Tibial nerve (tissue), 4 donors: ENCODE data around the gene TYSND1. TPM values are rescaled to one million over a fixed set of nuclear protein-coding genes. Genes with fewer than 3 reads are reported as not detected.

ENCODE experiments used
- DNase-seq, 2 donors: peaks; one replicate each; pipeline ENCODE4 v3.0.0-alpha.2; 2019; ENCODE audit warnings: low spot score in 2 of 2
- H3K27ac ChIP-seq, 4 donors: fragments of 200-600 bp; sonication (generic) in 3 of 4; one replicate each; pipeline ENCODE4 v1.5.1; 2017 to 2019; ENCODE audit warnings: mild to moderate bottlenecking in 1 of 4
- H3K27me3 ChIP-seq, 2 donors: fragments of 200-600 bp; sonication (generic) in 1 of 2; one replicate each; pipeline versions ENCODE4 v1.5.1 to v1.6.0; 2017 to 2019
- H3K36me3 ChIP-seq, 3 donors: fragments of 200-600 bp; sonication (generic); one replicate each; pipeline ENCODE4 v1.5.1; 2018 to 2019
- H3K4me1 ChIP-seq, 4 donors: fragments of 200-600 bp; sonication (generic) in 3 of 4; one replicate each; pipeline ENCODE4 v1.5.1; 2017 to 2019
- H3K4me3 ChIP-seq, 4 donors: fragments of 200-600 bp; sonication (generic) in 3 of 4; one replicate each; pipeline ENCODE4 v1.5.1; 2017 to 2019; ENCODE audit warnings: mild to moderate bottlenecking in 1 of 4, moderate library complexity in 1 of 4
- H3K9me3 ChIP-seq, 4 donors: fragments of 200-600 bp; sonication (generic) in 3 of 4; one replicate each; pipeline ENCODE4 v1.5.1; 2017 to 2019
- CTCF ChIP-seq, 5 experiments: fragments of 200-600 bp in 3 of 5; fragments of 450-650 bp in 2 of 5; sonication (generic) in 3 of 5; IDR thresholded peaks; one replicate each; pipeline ENCODE4 v1.5.1; 2016 to 2019; ENCODE audit warnings: antibody characterized with exemption in 5 of 5, mild to moderate bottlenecking in 3 of 5, moderate library complexity in 2 of 5
- EP300 ChIP-seq, 2 donors: sonication (generic); formaldehyde crosslinking; IDR thresholded peaks; one replicate each; pipeline ENCODE4 v1.6.1; 2017; ENCODE audit warnings: antibody characterized with exemption in 2 of 2, mild to moderate bottlenecking in 1 of 2
- POLR2A ChIP-seq, 2 donors: fragments of 450-650 bp; IDR thresholded peaks; one replicate each; pipeline ENCODE4 v1.6.1; 2017; ENCODE audit warnings: antibody characterized with exemption in 2 of 2, mild to moderate bottlenecking in 2 of 2, moderate library complexity in 2 of 2
- WGBS, 2 donors: methylation state at CpG; one replicate each; pipeline ENCODE4 v1.1.5; 2018; 5-methylcytosine and 5-hydroxymethylcytosine counted together
- total RNA-seq, 4 donors: library from RNA; depleted of rRNA; stranded (reverse); fragments of >200 nt; gene quantifications; one replicate each; pipeline ENCODE4 v1.1.0, GENCODE V29; 2016

Gene TYSND1
- total RNA-seq, 4 donors from 2014 or later = 15.3 to 26.1 (median 19.1) TPM

GRCh38 chr10:70122742-70123141, 23.8 kb downstream of the TYSND1 start:
- no peaks in the 10 kb centered on the region for H3K9me3 ChIP-seq
- no peak for TF ChIP-seq POLR2A (IDR thresholded peaks at IDR 0.05)
- no peak for TF ChIP-seq EP300 (IDR thresholded peaks at IDR 0.05)
- TF ChIP-seq CTCF (IDR thresholded peaks at IDR 0.05) = no peak
- H3K4me1 ChIP-seq = no peaks in the 10 kb centered on the region
- no peaks in the 10 kb centered on the region for H3K27me3 ChIP-seq
- H3K36me3 ChIP-seq = peaks cover 0 to 47% (median 0%) of the 10 kb centered on the region in 3 donors
- no peak for DNase-seq
- no peak overlapping the region for H3K27ac ChIP-seq
- no peak overlapping the region for H3K4me3 ChIP-seq
- WGBS, 2 donors = 92 to 95% methylated on average over 5 of the region's 5 CpGs

GRCh38 chr10:70121281-70121949, 25.1 kb downstream of the TYSND1 start:
- TF ChIP-seq POLR2A (IDR thresholded peaks at IDR 0.05) (no peak), EP300 (IDR thresholded peaks at IDR 0.05) (no peak), CTCF (IDR thresholded peaks at IDR 0.05) (no peak)

GRCh38 chr10:70120417-70120816, 26.1 kb downstream of the TYSND1 start:
- Histone ChIP-seq H3K27ac (no peak overlapping the region), H3K36me3 (peaks cover 0 to 58% (median 0%) of the 10 kb centered on the region in 3 donors)

More at GRCh38 chr10:70121281-70121949, 25.1 kb downstream of the TYSND1 start:
- H3K9me3 ChIP-seq = no peaks in the 10 kb centered on the region
- no peak for DNase-seq
- WGBS, 2 donors = 90 to 94% methylated on average over 11 of the region's 11 CpGs
- H3K4me3 ChIP-seq = no peak overlapping the region
- H3K4me1 ChIP-seq = no peaks in the 10 kb centered on the region
- H3K27ac ChIP-seq = no peak overlapping the region
- peaks cover 0 to 57% (median 0%) of the 10 kb centered on the region in 3 donors for H3K36me3 ChIP-seq
- no peaks in the 10 kb centered on the region for H3K27me3 ChIP-seq

GRCh38 chr10:70119623-70120022, 26.9 kb downstream of the TYSND1 start:
- no peak overlapping the region for H3K27ac ChIP-seq
- no peak overlapping the region for H3K4me3 ChIP-seq
- no peaks in the 10 kb centered on the region for H3K4me1 ChIP-seq
- no peaks in the 10 kb centered on the region for H3K27me3 ChIP-seq
- no peaks in the 10 kb centered on the region for H3K9me3 ChIP-seq
- no peak for TF ChIP-seq CTCF (IDR thresholded peaks at IDR 0.05)
- no peak for TF ChIP-seq POLR2A (IDR thresholded peaks at IDR 0.05)
- no peak for TF ChIP-seq EP300 (IDR thresholded peaks at IDR 0.05)
- 82 to 89% methylated on average over 8 of the region's 8 CpGs for WGBS, 2 donors
- no peak for DNase-seq
- H3K36me3 ChIP-seq = peaks cover 0 to 63% (median 0%) of the 10 kb centered on the region in 3 donors

More at GRCh38 chr10:70120417-70120816, 26.1 kb downstream of the TYSND1 start:
- Histone ChIP-seq H3K9me3 (no peaks in the 10 kb centered on the region), H3K4me3 (no peak overlapping the region), H3K4me1 (no peaks in the 10 kb centered on the region), H3K27me3 (no peaks in the 10 kb centered on the region)
- WGBS, 2 donors = 93 to 94% methylated on average over 6 of the region's 6 CpGs
- no peak for DNase-seq
- TF ChIP-seq EP300 (IDR thresholded peaks at IDR 0.05) = no peak
- TF ChIP-seq CTCF (IDR thresholded peaks at IDR 0.05) = no peak
- no peak for TF ChIP-seq POLR2A (IDR thresholded peaks at IDR 0.05)

GRCh38 chr10:70119197-70119596, 27.3 kb downstream of the TYSND1 start:
- Histone ChIP-seq H3K27ac (no peak overlapping the region), H3K36me3 (peaks cover 0 to 68% (median 0%) of the 10 kb centered on the region in 3 donors), H3K27me3 (no peaks in the 10 kb centered on the region), H3K9me3 (no peaks in the 10 kb centered on the region), H3K4me1 (no peaks in the 10 kb centered on the region), H3K4me3 (no peak overlapping the region)
- TF ChIP-seq POLR2A (IDR thresholded peaks at IDR 0.05) (no peak), EP300 (IDR thresholded peaks at IDR 0.05) (no peak), CTCF (IDR thresholded peaks at IDR 0.05) (no peak)
- no peak for DNase-seq
- 92 to 93% methylated on average over 7 of the region's 7 CpGs for WGBS, 2 donors
